Suprapubic skin (tissue), 4 donors: ENCODE measurements around the gene CNP. TPM values are rescaled to one million over a fixed set of nuclear protein-coding genes. Genes with fewer than 3 reads are reported as not detected.

ENCODE experiments used
- DNase-seq, 2 donors: peaks; one replicate each; pipeline ENCODE4 v3.0.0-alpha.2; 2019; ENCODE audit warnings: low spot score in 2 of 2
- H3K27ac ChIP-seq: fragments of 200-600 bp; sonication (generic); one replicate; pipeline ENCODE4 v1.5.1; 2019
- H3K27me3 ChIP-seq: fragments of 200-600 bp; sonication (generic); one replicate; pipeline ENCODE4 v1.5.1; 2019
- H3K36me3 ChIP-seq: fragments of 200-600 bp; sonication (generic); one replicate; pipeline ENCODE4 v1.5.1; 2019
- H3K4me1 ChIP-seq: fragments of 200-600 bp; sonication (generic); one replicate; pipeline ENCODE4 v1.5.1; 2019
- H3K4me3 ChIP-seq: fragments of 200-600 bp; sonication (generic); one replicate; pipeline ENCODE4 v1.5.1; 2019; ENCODE audit warnings: mild to moderate bottlenecking
- H3K9me3 ChIP-seq: fragments of 200-600 bp; sonication (generic); one replicate; pipeline ENCODE4 v1.5.1; 2019
- CTCF ChIP-seq, 2 donors: fragments of 200-600 bp in 1 of 2; fragments of 450-650 bp in 1 of 2; sonication (generic) in 1 of 2; IDR thresholded peaks; one replicate each; pipeline ENCODE4 v1.5.1; 2016 to 2019; ENCODE audit warnings: antibody characterized with exemption in 2 of 2, mild to moderate bottlenecking in 1 of 2, moderate library complexity in 1 of 2
- EP300 ChIP-seq: sonication (generic); formaldehyde crosslinking; IDR thresholded peaks from one replicate; pipeline ENCODE4 v1.6.1; 2017; ENCODE audit warnings: antibody characterized with exemption
- POLR2A ChIP-seq, 2 donors: fragments of 450-650 bp; IDR thresholded peaks; one replicate each; pipeline ENCODE4 v1.6.1; 2017; ENCODE audit warnings: antibody characterized with exemption in 2 of 2, mild to moderate bottlenecking in 2 of 2, moderate library complexity in 2 of 2
- POLR2AphosphoS5 ChIP-seq, 3 donors: sonication (generic); formaldehyde crosslinking; IDR thresholded peaks; one replicate each; pipeline ENCODE4 v1.6.1; 2017; ENCODE audit warnings: antibody characterized with exemption in 3 of 3
- WGBS: methylation state at CpG from one replicate; pipeline ENCODE4 v1.1.5; 2018; 5-methylcytosine and 5-hydroxymethylcytosine counted together
- total RNA-seq, 4 donors: library from RNA; depleted of rRNA; stranded (reverse); fragments of >200 nt; gene quantifications; one replicate each; pipeline ENCODE4 v1.1.0, GENCODE V29; 2016

The CNP gene
- total RNA-seq, 4 donors from 2014 or later: 44.3 to 55.1 (median 47.3) TPM

GRCh38 chr17:41919165-41919817 is 47.3 kb upstream of the CNP start:
- H3K27ac ChIP-seq: peak overlapping the region; percentile 84
- H3K4me1 ChIP-seq: peaks cover 40% of the 10 kb centered on the region
- no peak for TF ChIP-seq EP300
- no peak for TF ChIP-seq POLR2AphosphoS5 (IDR thresholded peaks at IDR 0.05)
- TF ChIP-seq CTCF (IDR thresholded peaks at IDR 0.05): no peak
- H3K4me3 ChIP-seq: peak overlapping the region; percentile 70
- WGBS: 7% methylated on average over 14 of the region's 33 CpGs
- peak in 1 of 2 donors; percentile 82 for DNase-seq
- no peaks in the 10 kb centered on the region for H3K36me3 ChIP-seq
- no peaks in the 10 kb centered on the region for H3K27me3 ChIP-seq
- no peaks in the 10 kb centered on the region for H3K9me3 ChIP-seq

DNA sequence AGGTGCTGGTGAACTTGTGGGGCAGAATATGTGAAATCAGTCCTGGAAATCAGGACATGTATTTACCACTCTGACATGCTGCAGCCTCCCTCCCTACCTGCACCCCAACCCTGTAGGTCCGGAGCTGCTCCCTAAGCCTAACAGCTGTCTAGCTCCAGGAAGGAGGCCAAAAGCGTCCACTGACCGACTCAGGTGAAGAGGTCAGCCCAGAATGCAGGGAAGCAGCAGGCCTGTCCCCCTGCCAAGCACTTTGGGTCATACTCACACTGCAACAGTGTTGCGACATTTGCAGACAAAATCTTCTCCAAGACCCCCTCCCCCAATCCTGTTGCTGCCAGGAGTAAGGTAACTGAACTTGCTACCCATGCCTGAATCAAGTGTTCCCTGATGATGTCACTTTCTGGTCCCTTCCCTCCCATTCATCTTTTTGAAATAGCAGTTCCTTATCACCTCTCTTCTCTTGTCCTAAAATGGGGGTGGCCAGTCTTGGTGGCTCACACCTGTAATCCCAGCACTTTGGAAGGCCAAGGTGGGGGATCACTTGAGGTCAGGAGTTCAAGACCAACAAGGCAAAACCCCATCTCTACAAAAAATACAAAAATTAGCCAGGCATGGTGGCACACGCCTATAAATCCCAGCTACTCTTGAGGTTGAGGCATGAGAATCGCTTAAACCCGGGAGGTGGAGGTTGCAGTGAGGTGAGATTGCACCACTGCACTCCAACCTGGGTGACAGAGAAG is 46.6 kb upstream of the CNP start:
- Histone ChIP-seq H3K4me1 (peaks cover 35% of the 10 kb centered on the region), H3K27ac (peak overlapping the region; percentile 84), H3K4me3 (peak overlapping the region; percentile 70), H3K36me3 (no peaks in the 10 kb centered on the region), H3K27me3 (no peaks in the 10 kb centered on the region), H3K9me3 (no peaks in the 10 kb centered on the region)
- TF ChIP-seq POLR2AphosphoS5 (IDR thresholded peaks at IDR 0.05) (no peak), POLR2A (IDR thresholded peaks at IDR 0.05) (no peak), CTCF (IDR thresholded peaks at IDR 0.05) (no peak), EP300 (no peak)
- DNase-seq: no peak
- 56% methylated on average over 7 of the region's 7 CpGs for WGBS

- WGBS: 92% methylated on average over 5 of the region's 5 CpGs
- no peak for DNase-seq
- no peaks in the 10 kb centered on the region for H3K9me3 ChIP-seq
- H3K4me1 ChIP-seq: peaks cover 31% of the 10 kb centered on the region
- H3K36me3 ChIP-seq: no peaks in the 10 kb centered on the region
- TF ChIP-seq POLR2AphosphoS5 (IDR thresholded peaks at IDR 0.05) (no peak), POLR2A (IDR thresholded peaks at IDR 0.05) (no peak), CTCF (IDR thresholded peaks at IDR 0.05) (no peak), EP300 (no peak)
- no peaks in the 10 kb centered on the region for H3K27me3 ChIP-seq
- no peak overlapping the region for H3K4me3 ChIP-seq
- no peak overlapping the region for H3K27ac ChIP-seq
These were observed 46.0 kb upstream of the CNP start for GRCh38 chr17:41920580-41920955.

DNA sequence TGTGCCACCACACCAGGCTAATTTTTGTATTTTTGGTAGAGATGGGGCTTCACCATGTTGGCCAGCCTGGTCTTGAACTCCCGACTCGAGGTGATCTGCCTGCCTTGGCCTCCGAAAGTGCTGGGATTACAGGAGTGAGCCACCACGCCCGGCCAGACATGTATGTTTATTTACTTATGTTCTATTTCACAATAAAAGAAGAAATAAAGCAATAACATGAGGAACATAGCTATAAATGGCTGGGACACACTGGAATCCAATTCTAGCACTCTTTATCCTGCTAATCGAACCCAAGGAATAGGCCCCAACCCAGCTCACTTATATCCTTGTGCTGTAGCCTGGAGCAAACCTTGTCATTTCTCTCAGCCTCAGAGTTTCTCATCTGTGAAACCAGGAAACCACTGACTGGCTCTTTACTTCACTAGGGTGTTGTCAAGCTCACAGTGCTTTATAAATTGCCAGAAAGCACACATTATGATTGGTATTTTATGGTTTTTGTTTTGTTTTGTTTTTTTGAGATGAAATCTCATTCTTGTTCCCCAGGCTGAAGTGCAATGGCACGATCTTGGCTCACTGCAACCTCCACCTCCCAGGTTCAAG is 40.5 kb upstream of the CNP start:
- Histone ChIP-seq H3K4me3 (no peak overlapping the region), H3K4me1 (peaks cover 10% of the 10 kb centered on the region), H3K9me3 (no peaks in the 10 kb centered on the region), H3K27me3 (no peaks in the 10 kb centered on the region), H3K36me3 (no peaks in the 10 kb centered on the region), H3K27ac (no peak overlapping the region)
- 87% methylated on average over 7 of the region's 7 CpGs for WGBS
- TF ChIP-seq POLR2A (IDR thresholded peaks at IDR 0.05) (no peak), POLR2AphosphoS5 (IDR thresholded peaks at IDR 0.05) (no peak), EP300 (no peak), CTCF (IDR thresholded peaks at IDR 0.05) (no peak)
- no peak for DNase-seq

DNA sequence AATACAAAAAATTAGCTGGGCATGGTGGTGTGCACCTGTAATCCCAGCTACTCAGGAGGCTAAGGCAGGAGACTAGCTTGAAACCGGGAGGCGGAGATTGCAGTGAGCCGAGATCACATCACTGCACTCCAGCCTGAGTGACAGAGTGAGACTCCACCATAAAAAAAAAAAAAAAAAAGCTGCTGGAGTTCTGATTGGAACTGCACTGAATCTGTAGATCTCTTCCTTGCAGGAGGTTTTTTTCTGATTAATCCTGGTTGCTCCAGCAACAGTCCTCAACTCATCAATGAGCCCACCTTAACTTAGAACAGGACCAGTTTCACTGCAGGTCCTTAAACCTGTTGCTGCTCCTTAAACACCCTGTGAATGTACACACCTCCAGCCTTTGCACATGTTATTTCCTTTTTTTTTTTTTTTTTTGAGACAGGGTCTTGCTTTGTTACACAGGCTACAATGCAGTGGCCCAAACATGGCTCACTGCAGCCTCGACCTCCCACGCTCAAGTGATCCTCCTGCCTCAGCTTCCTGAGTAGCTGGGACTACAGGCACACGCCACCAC is 37.8 kb upstream of the CNP start:
- TF ChIP-seq CTCF (IDR thresholded peaks at IDR 0.05) (no peak), POLR2AphosphoS5 (IDR thresholded peaks at IDR 0.05) (no peak), POLR2A (IDR thresholded peaks at IDR 0.05) (no peak), EP300 (no peak)
- no peaks in the 10 kb centered on the region for H3K36me3 ChIP-seq
- H3K9me3 ChIP-seq: no peaks in the 10 kb centered on the region
- WGBS: 78% methylated on average over 6 of the region's 6 CpGs
- H3K4me1 ChIP-seq: peaks cover 10% of the 10 kb centered on the region
- no peak overlapping the region for H3K27ac ChIP-seq
- H3K27me3 ChIP-seq: no peaks in the 10 kb centered on the region
- no peak for DNase-seq
- H3K4me3 ChIP-seq: no peak overlapping the region
